Smooth muscle cell (in vitro differentiated cells): Measurements from ENCODE around the gene PHLDB2. TPM values are rescaled to one million over a fixed set of nuclear protein-coding genes. Genes with fewer than 3 reads are reported as not detected.

Experiments used
- DNase-seq: peaks from one replicate; lab custom pipeline; 2025; ENCODE audit not compliant: unreplicated experiment; lab: John Stamatoyannopoulos, UW
- H2AFZ ChIP-seq: fragments of 200-600 bp; sonication (generic); 2 replicates; pipeline ENCODE4 v1.6.0; 2016; ENCODE audit warnings: antibody characterized with exemption, low read depth, mild to moderate bottlenecking
- H3F3A ChIP-seq: fragments of 200-600 bp; sonication (generic); 2 replicates; pipeline ENCODE4 v1.6.0; 2017; ENCODE audit warnings: antibody characterized with exemption, low read depth
- H3K27ac ChIP-seq: fragments of 200-600 bp; sonication (generic); 2 replicates; pipeline ENCODE4 v1.5.1; 2016; ENCODE audit warnings: low read depth, mild to moderate bottlenecking
- H3K27me3 ChIP-seq: fragments of 200-600 bp; sonication (generic); 2 replicates; pipeline ENCODE4 v1.6.1; 2016; ENCODE audit warnings: low read depth, mild to moderate bottlenecking
- H3K36me3 ChIP-seq: fragments of 200-600 bp; sonication (generic); 2 replicates; pipeline ENCODE4 v1.5.1; 2016; ENCODE audit warnings: low read depth
- H3K4me1 ChIP-seq: fragments of 200-600 bp; sonication (generic); 2 replicates; pipeline ENCODE4 v1.5.1; 2016; ENCODE audit warnings: low read depth
- H3K4me2 ChIP-seq: fragments of 200-600 bp; sonication (generic); 2 replicates; pipeline ENCODE4 v1.6.0; 2016; ENCODE audit warnings: mild to moderate bottlenecking
- H3K4me3 ChIP-seq: fragments of 200-600 bp; sonication (generic); 2 replicates; pipeline ENCODE4 v1.5.1; 2016; ENCODE audit warnings: mild to moderate bottlenecking
- H3K79me2 ChIP-seq: fragments of 200-600 bp; sonication (generic); 2 replicates; pipeline ENCODE4 v1.6.0; 2016; ENCODE audit warnings: low read depth, mild to moderate bottlenecking
- H3K9ac ChIP-seq: fragments of 200-600 bp; sonication (generic); 2 replicates; pipeline ENCODE4 v1.6.0; 2016; ENCODE audit warnings: low read depth
- H3K9me3 ChIP-seq: fragments of 200-600 bp; sonication (generic); replicated peaks from 2 replicates; pipeline ENCODE4 v1.5.1; 2016; ENCODE audit warnings: low read depth
- H4K20me1 ChIP-seq: fragments of 200-600 bp; sonication (generic); 2 replicates; pipeline ENCODE4 v1.6.0; 2016; ENCODE audit warnings: low read depth
- CTCF ChIP-seq: fragments of 200-600 bp; sonication (generic); IDR thresholded peaks from 2 replicates; pipeline ENCODE4 v1.5.1; 2017; ENCODE audit warnings: borderline replicate concordance, mild to moderate bottlenecking, antibody characterized with exemption; ENCODE audit not compliant: insufficient read depth, poor library complexity, severe bottlenecking
- WGBS: methylation state at CpG from one replicate; pipeline ENCODE4 v1.1.7; 2016; ENCODE audit warnings: low lambda C conversion rate; 5-methylcytosine and 5-hydroxymethylcytosine counted together
- polyA plus RNA-seq: library from polyadenylated mRNA; unstranded; fragments of >200 nt; fragmentation: Nextera tagmentation; extraction: Ambion mirVana; gene quantifications from 2 replicates; pipeline ENCODE4 v1.2.1, GENCODE V29; 2016
- total RNA-seq: library from RNA; depleted of rRNA; stranded (reverse); fragments of >200 nt; gene quantifications from 2 replicates; pipeline ENCODE4 v1.2.3, GENCODE V29; 2014

PHLDB2 gene
- total and polyA plus RNA-seq, 2 experiments from 2014 or later, result 40.5 to 79.7 TPM

GRCh38 chr3:111939873-111940272, 80.8 kb downstream of the PHLDB2 start:
- 100% methylated on average over 2 of the region's 2 CpGs for WGBS
- DNase-seq, result no peak
- H3K4me3 ChIP-seq, result no peak overlapping the region
- peaks cover 23% of the 10 kb centered on the region for H3F3A ChIP-seq
- peaks cover 9% of the 10 kb centered on the region for H3K79me2 ChIP-seq
- peaks cover 13% of the 10 kb centered on the region for H3K36me3 ChIP-seq
- no peak overlapping the region for H2AFZ ChIP-seq
- H3K4me2 ChIP-seq, result no peak overlapping the region
- no peaks in the 10 kb centered on the region for H4K20me1 ChIP-seq
- no peaks in the 10 kb centered on the region for H3K27me3 ChIP-seq
- H3K9ac ChIP-seq, result no peak overlapping the region
- H3K27ac ChIP-seq, result no peak overlapping the region
- no peak for TF ChIP-seq CTCF
- peaks cover 20% of the 10 kb centered on the region for H3K4me1 ChIP-seq
- H3K9me3 ChIP-seq, result no peaks in the 10 kb centered on the region

GRCh38 chr3:111943533-111943932, 84.5 kb downstream of the PHLDB2 start:
- Histone ChIP-seq H3K27me3 (no peaks in the 10 kb centered on the region), H2AFZ (no peak overlapping the region), H3K27ac (no peak overlapping the region), H3K79me2 (peaks cover 6% of the 10 kb centered on the region), H3K9ac (no peak overlapping the region), H3K4me3 (no peak overlapping the region), H3K36me3 (peaks cover 23% of the 10 kb centered on the region), H4K20me1 (no peaks in the 10 kb centered on the region), H3F3A (peaks cover 2% of the 10 kb centered on the region), H3K9me3 (no peaks in the 10 kb centered on the region), H3K4me2 (no peak overlapping the region), H3K4me1 (no peaks in the 10 kb centered on the region)
- no peak for DNase-seq
- 95% methylated on average over 2 of the region's 2 CpGs for WGBS
- TF ChIP-seq CTCF, result no peak

GRCh38 chr3:111944372-111944771, 85.3 kb downstream of the PHLDB2 start:
- no peak overlapping the region for H3K9ac ChIP-seq
- peaks cover 2% of the 10 kb centered on the region for H3F3A ChIP-seq
- H3K27ac ChIP-seq, result no peak overlapping the region
- H2AFZ ChIP-seq, result no peak overlapping the region
- H3K4me1 ChIP-seq, result no peaks in the 10 kb centered on the region
- no peak for DNase-seq
- no peaks in the 10 kb centered on the region for H4K20me1 ChIP-seq
- H3K4me3 ChIP-seq, result no peak overlapping the region
- no peaks in the 10 kb centered on the region for H3K27me3 ChIP-seq
- no peak for TF ChIP-seq CTCF
- WGBS, result 99% methylated on average over 4 of the region's 4 CpGs
- no peak overlapping the region for H3K4me2 ChIP-seq
- H3K9me3 ChIP-seq, result no peaks in the 10 kb centered on the region
- H3K79me2 ChIP-seq, result peaks cover 6% of the 10 kb centered on the region
- H3K36me3 ChIP-seq, result peaks cover 23% of the 10 kb centered on the region

- Histone ChIP-seq H4K20me1 (no peaks in the 10 kb centered on the region), H3K27me3 (no peaks in the 10 kb centered on the region), H3K27ac (no peak overlapping the region), H3F3A (peaks cover 2% of the 10 kb centered on the region), H3K9ac (no peak overlapping the region), H3K4me1 (no peaks in the 10 kb centered on the region), H3K9me3 (no peaks in the 10 kb centered on the region), H3K4me2 (no peak overlapping the region), H3K79me2 (peaks cover 6% of the 10 kb centered on the region), H3K36me3 (peaks cover 18% of the 10 kb centered on the region), H3K4me3 (no peak overlapping the region), H2AFZ (no peak overlapping the region)
- no peak for TF ChIP-seq CTCF
- WGBS, result 84% methylated on average over 1 of the region's 1 CpG
- DNase-seq, result no peak
These were observed 88.2 kb downstream of the PHLDB2 start for GRCh38 chr3:111947231-111947630.
